GM12873 (cell line): ENCODE data around the gene MKRN2OS.

Source experiments
- TF ChIP-seq, protein P1 (sequence below): IDR thresholded peaks from 2 replicates; pipeline ENCODE4 v1.5.1; 2012; ENCODE audit warnings: low read depth, mild to moderate bottlenecking, moderate library complexity, low read length, control low read depth; ENCODE audit not compliant: insufficient read depth; ENCODE audit errors: missing control alignments

MKRN2OS gene

DNA sequence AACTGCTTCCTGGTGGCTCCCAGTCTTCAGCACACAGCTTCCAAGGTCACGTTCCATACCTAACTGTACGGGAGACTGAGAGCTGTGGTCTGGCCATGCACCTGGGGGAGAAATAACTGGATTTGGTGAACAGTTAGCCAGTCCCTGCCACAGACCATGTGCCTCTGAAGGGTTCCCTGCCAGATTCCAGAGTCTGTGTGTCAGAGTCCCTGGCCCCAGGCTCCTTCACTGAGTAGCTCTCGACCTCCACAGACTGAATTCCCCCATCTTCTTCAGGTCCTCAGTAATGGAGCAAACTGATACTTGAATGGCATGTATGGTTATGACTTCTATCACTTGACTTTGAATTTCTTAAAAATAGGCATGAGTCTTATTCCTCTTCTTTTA, 17.5 kb downstream of the MKRN2OS start:
- TF ChIP-seq, protein P1, sequence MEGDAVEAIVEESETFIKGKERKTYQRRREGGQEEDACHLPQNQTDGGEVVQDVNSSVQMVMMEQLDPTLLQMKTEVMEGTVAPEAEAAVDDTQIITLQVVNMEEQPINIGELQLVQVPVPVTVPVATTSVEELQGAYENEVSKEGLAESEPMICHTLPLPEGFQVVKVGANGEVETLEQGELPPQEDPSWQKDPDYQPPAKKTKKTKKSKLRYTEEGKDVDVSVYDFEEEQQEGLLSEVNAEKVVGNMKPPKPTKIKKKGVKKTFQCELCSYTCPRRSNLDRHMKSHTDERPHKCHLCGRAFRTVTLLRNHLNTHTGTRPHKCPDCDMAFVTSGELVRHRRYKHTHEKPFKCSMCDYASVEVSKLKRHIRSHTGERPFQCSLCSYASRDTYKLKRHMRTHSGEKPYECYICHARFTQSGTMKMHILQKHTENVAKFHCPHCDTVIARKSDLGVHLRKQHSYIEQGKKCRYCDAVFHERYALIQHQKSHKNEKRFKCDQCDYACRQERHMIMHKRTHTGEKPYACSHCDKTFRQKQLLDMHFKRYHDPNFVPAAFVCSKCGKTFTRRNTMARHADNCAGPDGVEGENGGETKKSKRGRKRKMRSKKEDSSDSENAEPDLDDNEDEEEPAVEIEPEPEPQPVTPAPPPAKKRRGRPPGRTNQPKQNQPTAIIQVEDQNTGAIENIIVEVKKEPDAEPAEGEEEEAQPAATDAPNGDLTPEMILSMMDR, result no peak

- TF ChIP-seq, protein P1, result no peak
Observed at GRCh38 chr3:12522721-12523120, 22.6 kb downstream of the MKRN2OS start.

DNA sequence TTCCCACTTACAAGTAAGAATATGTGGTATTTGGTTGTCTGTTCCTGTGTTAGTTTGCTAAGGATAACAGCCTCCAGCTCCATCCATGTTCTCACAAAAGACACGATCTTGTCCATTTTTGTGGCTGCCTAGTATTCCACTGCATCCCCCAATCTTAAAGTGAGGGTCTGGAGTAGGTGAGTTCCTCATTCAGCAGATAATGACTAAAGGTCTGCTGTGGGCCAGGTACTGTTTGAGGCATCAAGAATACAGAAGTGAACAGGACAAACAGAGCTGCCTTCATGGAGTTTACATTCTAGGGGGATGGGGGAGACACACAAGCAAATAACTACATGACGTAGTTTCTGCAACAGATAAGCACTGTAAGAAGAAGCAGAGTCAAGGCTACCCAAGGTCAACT, 24.3 kb downstream of the MKRN2OS start:
- TF ChIP-seq, protein P1, result no peak

GRCh38 chr3:12518261-12519028, 26.9 kb downstream of the MKRN2OS start:
- TF ChIP-seq, protein P1, result no peak

DNA sequence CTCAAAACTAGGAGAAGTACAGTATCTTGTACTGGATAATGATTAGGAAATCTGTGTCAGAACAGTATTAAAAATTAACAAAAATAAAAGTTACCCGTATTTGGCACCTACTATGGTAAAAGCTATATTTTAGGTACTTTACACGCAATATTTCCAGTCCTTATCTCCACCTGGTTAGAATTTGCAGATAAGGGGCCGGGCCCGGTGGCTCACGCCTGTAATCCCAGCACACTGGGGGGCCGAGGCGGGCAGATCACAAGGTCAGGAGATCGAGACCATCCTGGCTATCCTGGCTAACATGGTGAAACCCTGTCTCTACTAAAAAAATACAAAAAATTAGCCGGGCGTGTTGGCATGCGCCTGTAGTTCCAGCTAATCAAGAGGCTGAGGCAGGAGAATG, 28.4 kb downstream of the MKRN2OS start:
- TF ChIP-seq, protein P1, result no peak

GRCh38 chr3:12515631-12516030, 29.7 kb downstream of the MKRN2OS start:
- TF ChIP-seq, protein P1, result no peak

DNA sequence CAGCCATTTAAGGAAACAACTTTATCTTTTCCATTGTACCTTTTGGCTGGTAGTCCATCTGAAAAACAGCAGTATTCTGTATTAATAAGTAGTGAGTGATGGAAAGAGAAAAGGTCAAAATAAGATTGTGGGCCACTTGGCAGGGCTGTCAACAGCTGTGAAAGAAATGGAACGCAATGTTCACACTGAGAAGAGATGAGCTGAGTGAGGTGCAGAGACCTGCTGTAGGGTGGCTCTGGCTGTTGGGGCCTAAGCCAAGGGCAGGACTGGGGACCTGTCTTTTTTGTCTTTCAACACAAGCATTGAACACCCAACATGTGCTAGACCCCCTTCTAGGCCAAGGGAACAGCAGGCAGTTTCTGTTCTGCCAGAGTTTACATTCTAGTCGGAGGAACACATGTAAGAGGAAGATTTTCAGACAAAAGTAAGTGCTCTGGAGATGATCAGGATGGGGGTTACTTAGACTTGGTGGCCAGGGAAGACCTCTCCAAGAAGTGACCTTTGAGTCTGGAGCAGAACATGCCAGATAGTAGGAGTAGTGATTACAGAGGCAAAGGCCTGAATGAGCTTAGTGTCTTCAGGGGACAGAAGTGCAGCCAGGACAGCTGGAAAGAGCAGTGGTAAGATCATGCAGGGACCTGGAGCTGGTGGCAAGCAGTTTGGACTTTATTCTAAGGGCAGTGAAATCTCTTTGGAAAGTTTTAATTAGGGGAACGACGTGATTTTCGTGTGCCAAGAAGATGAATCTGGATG, 31.4 kb downstream of the MKRN2OS start:
- TF ChIP-seq, protein P1, result no peak
